OCI-LY7 (cell line): ENCODE results near the gene MDK. TPM values are rescaled to one million over a fixed set of nuclear protein-coding genes. Genes with fewer than 3 reads are reported as not detected.

Source experiments
- BruUV-seq: library from RNA; stranded (reverse); fragments of 400-500 nt; replicated peaks from 2 replicates; lab custom pipeline; 2021; lab: Mats Ljungman, UMichigan
- CTCF ChIA-PET: fragments of 300-600 bp; sonication (Branson Sonifier 250); formaldehyde crosslinking; loops from one replicate; lab custom pipeline; 2022; ENCODE audit warnings: antibody characterized with exemption; ENCODE audit not compliant: unreplicated experiment; lab: Charles Lee
- POLR2A ChIA-PET: fragments of 300-600 bp; sonication (Branson Sonifier 250); formaldehyde crosslinking; loops from one replicate; lab custom pipeline; 2022; ENCODE audit warnings: antibody characterized with exemption; lab: Charles Lee
- DNase-seq: peaks from one replicate; pipeline ENCODE4 v3.0.0-alpha.2; 2015; ENCODE audit warnings: low spot score
- H2AFZ ChIP-seq: fragments of 200-600 bp; sonication (generic), shearing (Covaris generic); 2 replicates; pipeline ENCODE4 v1.6.1; 2014; ENCODE audit warnings: mild to moderate bottlenecking, antibody characterized with exemption, low read length, moderate library complexity
- H3K27ac ChIP-seq: fragments of 200-600 bp; sonication (generic); 2 replicates; pipeline ENCODE4 v1.5.1; 2014; ENCODE audit warnings: mixed run types, low read depth, mild to moderate bottlenecking, moderate library complexity, low read length, inconsistent platforms; ENCODE audit not compliant: poor library complexity, severe bottlenecking
- H3K36me3 ChIP-seq: fragments of 200-600 bp; sonication (generic); 2 replicates; pipeline ENCODE4 v1.6.1; 2014; ENCODE audit warnings: mild to moderate bottlenecking, antibody characterized with exemption, low read length, moderate library complexity, mixed read lengths; ENCODE audit not compliant: insufficient read depth
- H3K4me1 ChIP-seq: fragments of 200-600 bp; sonication (generic); 2 replicates; pipeline ENCODE4 v1.5.1; 2014; ENCODE audit warnings: mild to moderate bottlenecking, low read length; ENCODE audit not compliant: insufficient read depth, poor library complexity, severe bottlenecking
- H3K4me2 ChIP-seq: fragments of 200-600 bp; sonication (generic); 2 replicates; pipeline ENCODE4 v1.6.1; 2014; ENCODE audit warnings: mild to moderate bottlenecking, low read length
- H3K4me3 ChIP-seq: fragments of 200-600 bp; sonication (generic); 2 replicates; pipeline ENCODE4 v1.5.1; 2014; ENCODE audit warnings: mild to moderate bottlenecking, low read depth, low read length; ENCODE audit not compliant: poor library complexity, severe bottlenecking
- H3K79me2 ChIP-seq: fragments of 200-600 bp; sonication (generic); 2 replicates; pipeline ENCODE4 v1.6.1; 2016; ENCODE audit warnings: low read depth, mild to moderate bottlenecking, low read length, moderate library complexity, mixed read lengths; ENCODE audit not compliant: insufficient read depth
- H3K9me2 ChIP-seq: fragments of 200-600 bp; sonication (generic); 2 replicates; pipeline ENCODE4 v1.6.1; 2016; ENCODE audit warnings: mild to moderate bottlenecking, low read length, mixed read lengths; ENCODE audit not compliant: insufficient read depth
- H3K9me3 ChIP-seq: fragments of 200-600 bp; sonication (generic); 2 replicates; pipeline ENCODE4 v1.6.1; 2014; ENCODE audit warnings: mild to moderate bottlenecking, mixed run types, low read length, mixed read lengths
- H4K20me1 ChIP-seq: fragments of 200-600 bp; sonication (generic); 2 replicates; pipeline ENCODE4 v1.6.1; 2014; ENCODE audit warnings: mild to moderate bottlenecking, antibody characterized with exemption, low read length, moderate library complexity, mixed read lengths; ENCODE audit not compliant: insufficient read depth
- CTCF ChIP-seq: fragments of 200-600 bp; sonication (generic); conservative IDR thresholded peaks from 2 replicates; pipeline ENCODE4 v1.5.1; 2014; ENCODE audit warnings: mild to moderate bottlenecking, antibody characterized with exemption, low read length, moderate library complexity, mixed read lengths
- EZH2phosphoT487 ChIP-seq: fragments of 200-600 bp; sonication (generic); IDR thresholded peaks from 2 replicates; pipeline ENCODE4 v1.6.1; 2018; ENCODE audit warnings: low read depth, borderline replicate concordance, mild to moderate bottlenecking, mixed run types, antibody characterized with exemption, low read length, moderate library complexity, mixed read lengths
- intact Hi-C: fragments of 100-400 bp; cut with micrococcal nuclease; formaldehyde crosslinking; loops from one replicate; pipeline ENCODE4 v1.10.0; 2022; ENCODE audit not compliant: unreplicated experiment
- total RNA-seq, 2 experiments: library from RNA; depleted of rRNA in 1 of 2; stranded (reverse); fragments of >200 nt in 1 of 2; shearing (Covaris generic) in 1 of 2; gene quantifications; 2 replicates each; pipeline ENCODE4 v1.2.3, GENCODE V29; 2014 to 2022

Gene MDK
- total RNA-seq, 2 experiments from 2014 or later: 5.1 to 6.2 TPM

- CTCF ChIA-PET: interaction anchor here (0.8 kb wide), 1 partner anchor 11 kb away, joined by 6 read pairs; no protein-coding TSS in a partner anchor
- BruUV-seq: no TSS peak
- Histone ChIP-seq H3K79me2 (peaks cover 34% of the 10 kb centered on the region), H3K9me2 (no peaks in the 10 kb centered on the region), H3K4me2 (peak overlapping the region; percentile 94; the same call in 1 of the 2 replicates), H3K9me3 (no peaks in the 10 kb centered on the region), H2AFZ (no peak overlapping the region), H3K36me3 (peaks cover 29% of the 10 kb centered on the region), H3K27ac (no peak overlapping the region), H4K20me1 (peaks cover 6% of the 10 kb centered on the region; the same call in 1 of the 2 replicates), H3K4me3 (no peak overlapping the region), H3K4me1 (peaks cover 33% of the 10 kb centered on the region)
- intact Hi-C loops: no loop called here
- TF ChIP-seq CTCF: no peak
- POLR2A ChIA-PET: interaction anchor here (2.6 kb wide), 1 partner anchor 11 kb away, joined by 14 read pairs; no protein-coding TSS in a partner anchor
- DNase-seq: no peak
Observed at GRCh38 chr11:46363455-46364005, 17.9 kb upstream of the MDK start.

- intact Hi-C loops: no loop called here
- Histone ChIP-seq H3K4me1 (peaks cover 33% of the 10 kb centered on the region), H3K9me2 (no peaks in the 10 kb centered on the region), H3K4me2 (no peak overlapping the region), H3K4me3 (no peak overlapping the region), H4K20me1 (peaks cover 8% of the 10 kb centered on the region; the same call in 1 of the 2 replicates), H3K79me2 (peaks cover 32% of the 10 kb centered on the region), H2AFZ (no peak overlapping the region), H3K36me3 (peaks cover 34% of the 10 kb centered on the region), H3K27ac (no peak overlapping the region), H3K9me3 (no peaks in the 10 kb centered on the region)
- POLR2A ChIA-PET: no interaction called here
- no peak for DNase-seq
- BruUV-seq: no TSS peak
- CTCF ChIA-PET: interaction anchor here (0.8 kb wide), 1 partner anchor 12 kb away, joined by 6 read pairs; no protein-coding TSS in a partner anchor
- TF ChIP-seq EZH2phosphoT487: no peak
- TF ChIP-seq CTCF: no peak
Observed at GRCh38 chr11:46364056-46364455, 17.4 kb upstream of the MDK start.

DNA sequence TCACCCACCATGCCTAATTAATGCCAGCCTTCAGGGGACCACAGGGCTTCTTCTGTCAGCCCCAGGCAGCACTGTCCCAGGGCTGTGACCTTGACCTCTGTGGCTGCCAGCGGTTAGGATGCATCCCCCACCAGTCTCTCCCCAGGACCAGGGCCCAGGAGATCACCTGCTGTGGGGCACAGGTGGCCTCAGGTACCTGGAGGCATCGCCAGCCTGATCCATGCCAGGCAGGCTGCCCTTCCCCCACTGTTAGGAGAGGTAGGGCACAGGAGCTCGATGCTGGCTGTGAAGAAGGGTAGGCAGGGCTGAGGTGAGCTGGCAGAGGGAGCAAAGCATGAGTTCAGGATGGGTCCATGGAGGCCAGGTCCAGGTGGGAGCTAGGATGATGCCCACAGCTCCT is 16.7 kb upstream of the MDK start:
- Histone ChIP-seq H2AFZ (no peak overlapping the region), H3K4me3 (no peak overlapping the region), H4K20me1 (peaks cover 8% of the 10 kb centered on the region; the same call in 1 of the 2 replicates), H3K36me3 (peaks cover 41% of the 10 kb centered on the region), H3K9me2 (no peaks in the 10 kb centered on the region), H3K9me3 (no peaks in the 10 kb centered on the region), H3K4me2 (no peak overlapping the region), H3K4me1 (peaks cover 32% of the 10 kb centered on the region), H3K79me2 (peaks cover 31% of the 10 kb centered on the region), H3K27ac (no peak overlapping the region)
- no peak for DNase-seq
- ChIA-PET POLR2A (interaction anchor here (0.5 to 0.8 kb wide), 2 partner anchors 15 to 850 kb away, joined by 3 read pairs; partner anchors contain the start of gene DDB2), CTCF (interaction anchor here (0.7 kb wide), 1 partner anchor 15 kb away, joined by 3 read pairs; no protein-coding TSS in a partner anchor)
- no TSS peak for BruUV-seq
- intact Hi-C loops: no loop called here
- no peak for TF ChIP-seq CTCF
- no peak for TF ChIP-seq EZH2phosphoT487
